GM21737 (cell line): ENCODE measurements around the gene PARG.
"Not testable (repeated sequence)": the region's sequence is repeated elsewhere in the genome, so short reads cannot be mapped to it uniquely, and the experiment has no call there.

Source experiments
- ATAC-seq: cut with Tn5 transposase; IDR thresholded peaks from one replicate; pipeline ENCODE4 v1.9.1; 2021; ENCODE audit warnings: mild to moderate bottlenecking, moderate library complexity; ENCODE audit not compliant: unreplicated experiment

PARG gene

GRCh38 chr10:49941447-49942338 lies at the start of gene PARG, which contains the start of gene TIMM23B:
TSS of gene PARG (minus strand) at chr10:49942027. CDS start at chr10:49941725, 302 bp downstream.
TSS of gene TIMM23B (plus strand) at chr10:49942053. CDS start at chr10:49942195, 142 bp downstream.
- peak; percentile 74 for ATAC-seq

GRCh38 chr10:49988376-49988775 lies 46.5 kb upstream of the PARG start, which contains the start of gene AGAP6:
TSS of gene AGAP6 (plus strand) at chr10:49988406. CDS start at chr10:49988716, 310 bp downstream.
- not testable (repeated sequence) for ATAC-seq

- ATAC-seq = not testable (repeated sequence)
These were observed 45.4 kb upstream of the PARG start for GRCh38 chr10:49987207-49987606.

- ATAC-seq = not testable (repeated sequence)
These were observed 35.9 kb upstream of the PARG start for GRCh38 chr10:49977756-49978155.

GRCh38 chr10:49972094-49972493 lies 30.3 kb upstream of the PARG start:
- ATAC-seq = not testable (repeated sequence)

DNA sequence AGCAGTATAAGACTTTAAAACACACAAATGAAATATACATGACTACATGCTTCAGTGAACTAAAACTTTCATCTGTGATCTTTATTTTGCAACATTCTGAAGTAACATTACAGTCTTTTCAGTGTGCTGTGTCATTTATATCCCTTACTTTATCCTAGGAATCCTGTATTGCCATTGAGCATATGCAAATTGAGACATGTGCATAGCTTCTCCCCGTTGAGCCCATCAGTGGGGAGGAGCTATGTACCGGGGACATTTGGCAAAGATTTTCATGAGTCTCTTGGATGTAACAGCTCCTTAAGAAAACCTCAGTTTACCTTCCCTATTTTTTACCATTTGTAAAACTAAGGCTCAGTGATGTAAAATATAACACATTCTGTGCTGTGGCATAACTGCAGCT lies 29.6 kb upstream of the PARG start:
- ATAC-seq = not testable (repeated sequence)

- not testable (repeated sequence) for ATAC-seq
These were observed 28.6 kb upstream of the PARG start for GRCh38 chr10:49970331-49970857.

DNA sequence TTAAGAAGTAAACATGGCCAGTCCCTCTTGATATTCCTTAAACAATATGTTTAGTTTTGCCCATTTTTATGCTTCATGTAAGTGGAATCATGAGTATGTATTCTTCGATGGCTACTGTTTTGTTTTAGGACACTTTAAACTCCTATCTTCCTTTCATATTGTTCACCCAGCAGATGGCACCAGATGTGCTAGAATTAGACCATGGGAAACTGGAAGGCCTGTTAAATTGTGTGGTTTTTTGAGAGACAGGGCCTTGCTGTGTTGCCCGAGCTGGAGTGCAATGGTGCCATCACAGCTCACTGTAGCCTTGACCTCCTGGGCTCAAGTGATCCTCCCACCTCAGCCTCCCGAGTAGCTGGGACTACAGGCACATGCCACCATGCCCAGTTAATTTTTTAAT lies 11.3 kb upstream of the PARG start:
- not testable (repeated sequence) for ATAC-seq

GRCh38 chr10:49952006-49952405 lies 10.2 kb upstream of the PARG start:
- not testable (repeated sequence) for ATAC-seq

DNA sequence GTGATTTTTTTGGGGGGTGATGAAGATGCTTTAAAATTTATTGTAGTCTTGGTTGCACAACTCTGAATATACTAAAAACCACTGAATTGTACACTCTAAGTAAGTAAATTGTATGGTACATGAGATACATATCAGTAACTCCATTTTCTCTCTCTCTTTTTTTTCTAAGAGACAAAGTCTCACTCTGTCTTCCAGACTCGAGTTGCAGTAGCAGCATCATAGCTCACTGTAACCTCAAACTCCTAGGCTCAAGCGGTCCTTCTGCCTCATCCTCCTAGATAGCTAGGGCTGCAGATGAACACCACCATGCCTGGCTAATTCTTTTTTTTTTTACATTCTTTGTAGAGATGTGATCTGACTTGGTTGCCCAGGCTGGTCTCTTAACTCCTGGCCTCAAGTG lies 6.9 kb upstream of the PARG start:
- ATAC-seq = not testable (repeated sequence)

GRCh38 chr10:49948142-49948541 lies 6.3 kb upstream of the PARG start:
- peak; percentile 59 for ATAC-seq

DNA sequence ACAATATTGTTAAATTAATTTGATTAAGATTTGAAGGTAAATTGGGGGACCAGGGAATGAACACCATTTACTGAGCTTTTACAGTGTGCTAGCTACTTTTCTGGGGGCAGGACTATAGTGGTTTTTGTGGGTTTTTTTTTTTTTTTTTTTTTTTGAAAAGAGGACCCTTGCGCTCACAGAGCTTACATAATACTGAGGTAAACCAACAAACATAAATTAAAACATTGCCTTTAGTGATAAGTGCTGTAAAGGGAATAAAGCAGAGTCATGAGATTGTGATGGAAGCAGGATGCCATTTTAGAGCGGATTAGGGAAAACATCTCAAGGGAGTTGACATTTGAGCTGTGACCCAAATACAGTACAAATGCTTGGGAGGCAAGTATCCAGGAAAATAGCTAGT lies 1.8 kb upstream of the PARG start:
- ATAC-seq = not testable (repeated sequence)

DNA sequence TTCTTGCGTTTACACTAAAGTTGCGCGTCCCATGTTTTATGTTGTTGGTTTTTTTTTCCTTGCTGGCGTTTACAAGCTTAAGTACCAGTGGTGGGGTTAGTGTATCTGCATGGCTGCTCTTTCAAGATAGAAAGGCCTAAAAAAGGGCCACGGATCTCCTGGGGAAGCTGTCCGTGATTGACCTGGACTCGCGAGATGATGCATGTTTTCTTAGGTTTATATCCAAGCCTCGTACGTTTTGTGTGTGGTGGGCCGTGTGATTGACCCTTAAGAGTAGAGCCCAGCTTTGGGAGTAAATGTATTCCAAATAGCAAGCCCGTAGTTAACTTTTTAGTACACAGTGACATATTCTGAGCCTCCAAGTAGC lies 495 bp upstream of the PARG start:
- ATAC-seq = not testable (repeated sequence)

GRCh38 chr10:49931959-49932728 lies 9.7 kb downstream of the PARG start:
- not testable (repeated sequence) for ATAC-seq

GRCh38 chr10:49931276-49931675 lies 10.6 kb downstream of the PARG start:
- ATAC-seq = not testable (repeated sequence)

GRCh38 chr10:49923572-49923971 lies 18.3 kb downstream of the PARG start:
- not testable (repeated sequence) for ATAC-seq

DNA sequence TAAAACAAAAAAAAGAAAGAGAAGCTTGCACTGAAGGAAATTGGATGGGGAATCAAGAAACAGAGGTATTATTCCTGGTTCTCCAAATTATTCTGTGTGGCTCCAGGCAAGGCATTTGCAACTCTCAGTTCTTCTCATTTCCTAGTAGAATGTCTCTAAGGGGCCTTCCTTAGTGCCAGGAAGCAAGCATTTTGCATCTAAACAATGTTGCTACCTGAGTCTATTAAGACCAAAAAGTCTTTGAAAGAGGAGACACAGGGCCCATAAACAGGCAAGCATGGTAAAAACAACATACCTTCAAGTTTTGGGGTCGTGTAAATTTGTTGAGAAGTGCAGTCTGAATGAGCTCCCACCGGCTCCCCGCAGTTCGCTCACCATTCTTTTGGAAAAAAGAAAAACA lies 19.8 kb downstream of the PARG start:
- ATAC-seq = not testable (repeated sequence)

GRCh38 chr10:49917927-49918326 lies 23.9 kb downstream of the PARG start:
- not testable (repeated sequence) for ATAC-seq

DNA sequence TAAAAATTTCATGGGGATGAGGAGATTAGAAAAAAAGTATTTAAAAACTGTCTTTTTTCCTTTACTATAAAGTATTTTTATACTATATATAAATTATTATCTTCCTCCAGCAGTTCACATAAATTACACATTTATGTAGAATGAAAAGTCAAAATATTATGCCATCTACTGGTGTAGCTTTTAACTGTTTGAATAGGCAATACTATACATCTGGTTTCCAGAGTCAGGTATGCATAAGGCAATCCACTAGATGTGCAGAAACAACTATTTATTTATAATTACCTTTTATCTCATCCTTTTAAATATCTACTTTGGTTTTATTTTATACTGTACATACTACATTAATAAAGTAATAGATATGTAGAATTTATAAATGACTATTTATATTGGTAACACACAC lies 25.4 kb downstream of the PARG start:
- not testable (repeated sequence) for ATAC-seq

DNA sequence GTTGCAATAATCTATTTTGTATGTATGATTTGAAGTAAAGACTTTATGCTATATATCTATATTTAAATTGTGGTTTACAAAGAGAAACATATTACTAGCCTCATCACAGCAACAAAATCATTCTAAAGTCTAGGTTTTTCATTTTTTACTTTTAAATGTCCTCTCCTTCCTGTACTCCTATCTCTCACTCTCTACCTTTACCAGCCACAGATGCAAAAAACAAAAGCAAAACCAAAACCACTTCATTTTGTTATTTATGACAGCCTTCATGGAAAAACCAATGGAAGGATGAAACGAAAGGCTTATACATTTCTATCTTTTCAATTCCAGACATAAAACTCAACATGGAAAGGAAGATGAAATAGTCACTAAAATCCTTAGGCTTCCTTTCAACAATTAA lies 31.5 kb downstream of the PARG start:
- ATAC-seq = not testable (repeated sequence)
